ENCODE results near the gene HIGD1C.

DNA sequence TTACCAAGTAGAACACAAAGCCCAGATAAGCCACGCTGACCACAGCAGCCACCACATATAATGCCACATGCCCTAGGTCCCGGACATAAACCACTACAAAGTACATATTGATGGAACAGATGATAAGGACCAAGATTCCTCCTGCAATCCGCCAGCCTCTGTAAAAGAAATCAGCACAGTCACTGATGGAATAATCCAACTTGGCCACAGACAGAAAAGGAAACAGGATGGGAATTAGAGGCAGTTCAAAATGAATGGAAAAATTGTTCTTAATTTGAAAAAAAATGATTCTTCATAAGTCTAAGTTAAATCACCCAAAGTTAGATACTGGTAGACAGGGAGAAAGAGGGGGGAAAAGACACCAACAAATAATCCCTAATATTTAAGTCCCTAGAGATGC, 38.4 kb downstream of the HIGD1C start:
- TF ChIP-seq, protein P1, sequence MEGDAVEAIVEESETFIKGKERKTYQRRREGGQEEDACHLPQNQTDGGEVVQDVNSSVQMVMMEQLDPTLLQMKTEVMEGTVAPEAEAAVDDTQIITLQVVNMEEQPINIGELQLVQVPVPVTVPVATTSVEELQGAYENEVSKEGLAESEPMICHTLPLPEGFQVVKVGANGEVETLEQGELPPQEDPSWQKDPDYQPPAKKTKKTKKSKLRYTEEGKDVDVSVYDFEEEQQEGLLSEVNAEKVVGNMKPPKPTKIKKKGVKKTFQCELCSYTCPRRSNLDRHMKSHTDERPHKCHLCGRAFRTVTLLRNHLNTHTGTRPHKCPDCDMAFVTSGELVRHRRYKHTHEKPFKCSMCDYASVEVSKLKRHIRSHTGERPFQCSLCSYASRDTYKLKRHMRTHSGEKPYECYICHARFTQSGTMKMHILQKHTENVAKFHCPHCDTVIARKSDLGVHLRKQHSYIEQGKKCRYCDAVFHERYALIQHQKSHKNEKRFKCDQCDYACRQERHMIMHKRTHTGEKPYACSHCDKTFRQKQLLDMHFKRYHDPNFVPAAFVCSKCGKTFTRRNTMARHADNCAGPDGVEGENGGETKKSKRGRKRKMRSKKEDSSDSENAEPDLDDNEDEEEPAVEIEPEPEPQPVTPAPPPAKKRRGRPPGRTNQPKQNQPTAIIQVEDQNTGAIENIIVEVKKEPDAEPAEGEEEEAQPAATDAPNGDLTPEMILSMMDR (IDR thresholded peaks at IDR 0.05) = no peak
- TF ChIP-seq EP300 (IDR thresholded peaks at IDR 0.05) (no peak), POLR2A (IDR thresholded peaks at IDR 0.05) (no peak)
